Endometrium (tissue), 2 donors: ENCODE data around the gene AQR.
"Not testable (repeated sequence)": the region's sequence is repeated elsewhere in the genome, so short reads cannot be mapped to it uniquely, and the experiment has no call there.

Source experiments
- FAIRE-seq: peaks from 2 replicates; lab custom pipeline; 2012; peaks lifted over from hg19 to GRCh38; lab: Jason Lieb, UNC
- donor health status: control.
- donor health status: control.

AQR gene

GRCh38 chr15:34812868-34813365 is 156.6 kb downstream of the AQR start:
- not testable (repeated sequence) for FAIRE-seq

- no peak for FAIRE-seq
These were observed 157.2 kb downstream of the AQR start for GRCh38 chr15:34812369-34812768.

GRCh38 chr15:34810443-34811129 is 159.0 kb downstream of the AQR start:
- FAIRE-seq: no peak

GRCh38 chr15:34809186-34809585 is 160.4 kb downstream of the AQR start:
- FAIRE-seq: no peak

- FAIRE-seq: no peak
These were observed 161.5 kb downstream of the AQR start for GRCh38 chr15:34808016-34808415.

- FAIRE-seq: not testable (repeated sequence)
These were observed 162.3 kb downstream of the AQR start for GRCh38 chr15:34807241-34807640.

- no peak for FAIRE-seq
These were observed 164.8 kb downstream of the AQR start for GRCh38 chr15:34804776-34805175.

- FAIRE-seq: no peak
These were observed 165.4 kb downstream of the AQR start for GRCh38 chr15:34804113-34804512.

GRCh38 chr15:34802803-34803750 is 166.5 kb downstream of the AQR start:
- FAIRE-seq: no peak

GRCh38 chr15:34802371-34802770 is 167.2 kb downstream of the AQR start:
- no peak for FAIRE-seq
